Fibroblast of gingiva (primary cell): ENCODE measurements around the gene PCSK5.
"Not testable (repeated sequence)": the region's sequence is repeated elsewhere in the genome, so short reads cannot be mapped to it uniquely, and the experiment has no call there.

Source experiments
- DNase-seq: peaks from one replicate; pipeline ENCODE4 v3.0.0-alpha.2; 2011; ENCODE audit warnings: low read depth

PCSK5 gene

DNA sequence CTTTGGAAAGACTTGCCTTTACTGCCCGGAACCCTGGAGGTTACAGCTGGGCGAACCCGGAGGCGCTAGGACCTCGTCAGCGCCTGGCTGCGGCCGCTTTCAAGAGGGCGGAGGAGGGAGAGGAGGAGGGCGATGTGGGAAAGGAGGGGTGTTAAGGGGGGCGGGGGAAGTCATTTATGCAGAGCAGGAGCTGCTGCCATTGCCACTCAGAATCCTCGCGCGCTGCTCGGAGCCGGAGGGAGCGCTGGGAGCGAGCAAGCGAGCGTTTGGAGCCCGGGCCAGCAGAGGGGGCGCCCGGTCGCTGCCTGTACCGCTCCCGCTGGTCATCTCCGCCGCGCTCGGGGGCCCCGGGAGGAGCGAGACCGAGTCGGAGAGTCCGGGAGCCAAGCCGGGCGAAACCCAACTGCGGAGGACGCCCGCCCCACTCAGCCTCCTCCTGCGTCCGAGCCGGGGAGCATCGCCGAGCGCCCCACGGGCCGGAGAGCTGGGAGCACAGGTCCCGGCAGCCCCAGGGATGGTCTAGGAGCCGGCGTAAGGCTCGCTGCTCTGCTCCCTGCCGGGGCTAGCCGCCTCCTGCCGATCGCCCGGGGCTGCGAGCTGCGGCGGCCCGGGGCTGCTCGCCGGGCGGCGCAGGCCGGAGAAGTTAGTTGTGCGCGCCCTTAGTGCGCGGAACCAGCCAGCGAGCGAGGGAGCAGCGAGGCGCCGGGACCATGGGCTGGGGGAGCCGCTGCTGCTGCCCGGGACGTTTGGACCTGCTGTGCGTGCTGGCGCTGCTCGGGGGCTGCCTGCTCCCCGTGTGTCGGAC, at the start of gene PCSK5:
Gene PCSK5, plus strand, starts transcription at position 202 of the 805 bp plus-strand sequence. Its CDS starts 509 bp downstream, at position 711.
- peak; percentile 95 for DNase-seq

- DNase-seq: no peak
Measured at GRCh38 chr9:75844321-75844720, 46.2 kb upstream of the PCSK5 start.

GRCh38 chr9:75845806-75846205, 44.7 kb upstream of the PCSK5 start:
- no peak for DNase-seq

DNA sequence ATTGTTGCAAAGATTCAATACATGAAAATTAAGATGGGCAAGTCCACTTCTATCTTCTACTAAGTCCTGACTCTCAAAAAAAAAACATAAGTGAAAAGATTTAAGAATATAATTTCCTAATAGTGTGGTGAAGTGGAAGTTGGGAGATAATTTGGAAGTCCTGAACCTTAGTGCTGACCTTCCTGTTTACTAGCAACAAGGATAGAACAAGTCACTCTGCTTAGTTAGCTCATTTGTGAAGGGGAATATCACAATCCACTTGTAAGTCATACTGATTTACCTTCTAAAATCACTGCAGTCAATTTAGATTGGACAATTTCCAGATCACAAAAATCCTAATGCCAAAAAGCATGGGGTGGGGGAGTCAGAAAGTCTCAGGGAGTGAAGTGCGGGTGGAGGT, 43.4 kb upstream of the PCSK5 start:
- DNase-seq: no peak

GRCh38 chr9:75850459-75851200, 39.8 kb upstream of the PCSK5 start:
- DNase-seq: no peak

DNA sequence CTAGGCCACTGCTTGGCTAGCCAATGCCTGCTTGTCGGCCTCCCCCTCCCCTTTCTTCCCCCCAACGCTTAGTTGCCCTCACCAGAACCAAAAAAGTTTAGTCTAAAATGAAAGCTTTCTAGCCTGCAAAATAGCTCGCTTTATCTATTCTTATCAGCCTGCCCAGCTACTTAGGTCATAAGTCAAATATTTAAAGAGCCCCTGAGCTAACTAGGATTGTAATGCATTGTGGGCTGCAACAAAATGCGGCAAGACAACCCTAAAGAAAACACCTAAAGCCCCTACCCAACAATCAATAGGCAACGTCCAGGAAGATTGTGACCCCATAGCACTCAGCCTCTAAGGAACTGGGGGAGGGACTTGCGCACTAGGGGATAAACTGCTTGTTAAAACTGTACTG, 38.6 kb upstream of the PCSK5 start:
- DNase-seq: no peak

- no peak for DNase-seq
Measured at GRCh38 chr9:75852746-75853145, 37.7 kb upstream of the PCSK5 start.

DNA sequence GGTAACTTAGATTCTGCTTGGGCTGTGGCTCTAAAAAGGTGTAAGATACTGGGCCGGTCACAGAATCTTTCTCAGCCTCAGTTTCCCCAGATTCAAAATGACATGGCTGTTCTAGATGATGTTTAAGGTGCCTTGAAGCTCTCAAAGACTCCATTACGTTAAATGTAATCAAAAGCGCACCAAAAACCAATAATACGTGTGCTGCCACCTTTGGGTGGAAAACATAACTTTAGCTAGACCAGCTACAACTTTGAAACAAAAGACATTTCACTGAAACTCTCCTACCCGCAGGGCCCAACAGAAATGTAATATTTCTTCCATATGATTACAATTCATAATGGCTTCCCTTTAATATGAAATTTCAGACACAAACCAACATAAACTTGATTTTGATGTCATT, 35.0 kb upstream of the PCSK5 start:
- peak; percentile 2 for DNase-seq

GRCh38 chr9:75858497-75859092, 31.9 kb upstream of the PCSK5 start:
- no peak for DNase-seq

DNA sequence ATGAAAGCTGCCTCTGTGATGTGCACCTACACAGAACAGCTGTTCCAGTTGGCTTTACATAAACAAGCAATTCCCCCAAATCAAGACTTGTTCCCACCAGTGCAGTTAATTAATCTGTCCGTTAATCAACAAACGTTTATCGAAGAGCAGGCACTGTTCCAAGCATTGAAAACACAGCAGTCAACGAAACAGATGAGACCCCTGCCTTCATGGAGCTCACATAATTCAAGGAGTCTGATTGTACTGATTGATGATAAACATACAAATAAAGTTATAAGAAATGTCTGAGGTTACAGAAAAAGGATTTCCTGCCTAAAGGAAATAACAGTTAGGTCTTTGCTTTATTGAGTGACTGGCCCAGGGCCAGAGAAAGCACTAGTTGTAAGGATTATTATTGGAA, 26.2 kb upstream of the PCSK5 start:
- no peak for DNase-seq

DNA sequence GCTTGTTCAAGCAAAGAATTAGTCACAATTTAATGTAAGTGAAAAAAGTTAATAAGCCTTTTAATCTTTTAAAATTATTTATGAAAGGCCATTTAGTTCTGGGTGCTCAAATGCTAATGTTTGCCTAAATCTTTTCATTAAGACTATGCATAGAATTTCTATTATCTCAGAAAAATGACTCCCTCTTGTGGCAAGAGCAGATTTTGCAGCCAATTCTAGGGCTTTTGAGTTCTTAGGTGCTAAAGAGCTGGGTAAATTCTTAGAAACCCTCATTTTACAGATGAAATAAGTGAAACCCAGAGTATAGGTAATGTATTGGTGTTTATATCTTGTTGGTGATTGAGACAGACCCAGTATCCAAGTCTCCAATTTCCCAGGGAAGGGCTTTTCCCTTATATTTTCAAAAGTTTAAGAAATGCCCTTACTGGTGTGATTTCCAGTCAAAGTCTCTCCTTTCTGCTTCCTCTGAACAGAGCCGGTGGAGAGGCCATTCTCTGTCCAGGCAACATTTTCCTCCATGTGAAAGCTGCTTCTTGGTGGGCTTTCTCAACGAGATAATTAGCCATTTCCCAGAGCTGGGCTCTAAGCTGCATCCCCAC, 24.1 kb upstream of the PCSK5 start:
- DNase-seq: peak; percentile 41

- DNase-seq: not testable (repeated sequence)
Measured at GRCh38 chr9:75868526-75868925, 21.9 kb upstream of the PCSK5 start.

DNA sequence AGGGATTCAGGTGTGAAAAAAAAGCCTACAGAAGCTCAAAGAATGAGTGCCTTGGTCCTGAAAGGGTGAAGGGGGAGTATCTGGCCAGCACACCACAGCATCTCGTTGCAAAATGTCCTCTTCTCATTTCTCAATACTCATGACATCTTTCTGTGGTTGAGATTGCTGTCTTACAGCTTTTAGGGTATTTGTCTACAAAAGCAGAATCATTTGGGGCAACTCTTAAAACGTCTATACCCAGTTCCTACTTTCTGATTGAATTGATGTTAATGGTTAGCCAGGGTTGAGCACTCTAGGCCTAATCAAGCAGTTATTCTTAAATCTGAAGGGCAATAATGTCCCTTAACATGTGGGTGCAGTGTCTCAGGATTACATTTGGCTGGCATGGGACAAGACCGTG, 21.2 kb upstream of the PCSK5 start:
- DNase-seq: peak; percentile 24

GRCh38 chr9:75870450-75870849, 20.0 kb upstream of the PCSK5 start:
- DNase-seq: no peak

- no peak for DNase-seq
Measured at GRCh38 chr9:75871624-75872023, 18.8 kb upstream of the PCSK5 start.

DNA sequence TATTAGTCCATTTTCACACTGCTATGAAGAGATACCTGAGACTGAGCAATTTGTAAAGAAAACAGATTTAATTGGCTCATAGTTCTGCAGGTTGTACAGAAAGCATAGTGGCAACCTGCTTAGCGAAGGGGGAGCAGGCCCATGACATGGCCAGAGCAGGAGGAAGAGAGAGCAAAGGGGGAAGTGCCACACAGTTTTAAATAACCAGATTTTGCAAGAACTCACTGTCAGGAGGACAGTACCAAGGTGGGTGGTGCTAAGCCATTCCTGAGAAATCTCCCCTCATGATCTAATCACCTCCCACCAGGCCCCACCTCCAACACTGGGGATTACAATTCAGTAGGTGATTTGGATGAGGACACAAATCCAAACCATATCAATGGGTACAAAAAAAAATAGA, 16.8 kb upstream of the PCSK5 start:
- no peak for DNase-seq

- no peak for DNase-seq
Measured at GRCh38 chr9:75876999-75877640, 13.4 kb upstream of the PCSK5 start.

- no peak for DNase-seq
Measured at GRCh38 chr9:75878488-75878860, 12.0 kb upstream of the PCSK5 start.

DNA sequence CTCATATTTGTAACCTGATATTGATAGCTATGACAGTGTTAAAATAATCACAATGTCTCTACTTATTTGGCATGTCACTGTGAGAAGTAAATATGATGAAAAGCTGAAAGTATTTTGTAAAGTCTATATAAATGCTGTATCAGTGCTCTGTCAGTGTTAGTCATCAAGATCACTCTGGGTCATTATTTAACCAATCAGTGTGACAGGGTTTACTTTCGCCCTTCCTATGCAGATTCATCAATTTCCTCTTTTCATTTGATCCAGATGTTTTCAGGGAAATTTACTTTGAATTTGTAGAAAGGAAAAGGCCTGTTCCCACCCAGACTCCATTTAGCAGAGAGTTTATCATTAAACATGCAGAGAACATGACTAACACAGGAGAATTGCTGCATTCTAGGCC, 9.9 kb upstream of the PCSK5 start:
- no peak for DNase-seq

- DNase-seq: no peak
Measured at GRCh38 chr9:75881761-75882160, 8.7 kb upstream of the PCSK5 start.

GRCh38 chr9:75885652-75886051, 4.8 kb upstream of the PCSK5 start:
- DNase-seq: peak; percentile 63

GRCh38 chr9:75889577-75889976, 896 bp upstream of the PCSK5 start:
- no peak for DNase-seq
